ENCODE results near the gene CNTNAP2.

DNA sequence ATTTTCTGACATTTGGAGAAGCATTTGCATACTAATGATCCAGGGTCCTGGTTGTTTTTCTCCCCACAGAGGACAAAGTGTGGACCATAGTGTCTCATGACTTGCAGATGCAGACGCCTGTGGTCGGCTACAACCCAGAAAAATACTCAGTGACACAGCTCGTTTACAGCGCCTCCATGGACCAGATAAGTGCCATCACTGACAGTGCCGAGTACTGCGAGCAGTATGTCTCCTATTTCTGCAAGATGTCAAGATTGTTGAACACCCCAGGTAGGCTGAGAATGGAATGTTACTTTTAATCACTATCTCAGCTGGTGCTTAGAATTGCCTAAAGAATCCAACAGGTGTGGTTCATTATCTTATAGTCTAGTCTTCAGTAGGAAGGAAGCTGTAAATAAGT, 1522.4 kb downstream of the CNTNAP2 start:
- TF ChIP-seq, protein P1, sequence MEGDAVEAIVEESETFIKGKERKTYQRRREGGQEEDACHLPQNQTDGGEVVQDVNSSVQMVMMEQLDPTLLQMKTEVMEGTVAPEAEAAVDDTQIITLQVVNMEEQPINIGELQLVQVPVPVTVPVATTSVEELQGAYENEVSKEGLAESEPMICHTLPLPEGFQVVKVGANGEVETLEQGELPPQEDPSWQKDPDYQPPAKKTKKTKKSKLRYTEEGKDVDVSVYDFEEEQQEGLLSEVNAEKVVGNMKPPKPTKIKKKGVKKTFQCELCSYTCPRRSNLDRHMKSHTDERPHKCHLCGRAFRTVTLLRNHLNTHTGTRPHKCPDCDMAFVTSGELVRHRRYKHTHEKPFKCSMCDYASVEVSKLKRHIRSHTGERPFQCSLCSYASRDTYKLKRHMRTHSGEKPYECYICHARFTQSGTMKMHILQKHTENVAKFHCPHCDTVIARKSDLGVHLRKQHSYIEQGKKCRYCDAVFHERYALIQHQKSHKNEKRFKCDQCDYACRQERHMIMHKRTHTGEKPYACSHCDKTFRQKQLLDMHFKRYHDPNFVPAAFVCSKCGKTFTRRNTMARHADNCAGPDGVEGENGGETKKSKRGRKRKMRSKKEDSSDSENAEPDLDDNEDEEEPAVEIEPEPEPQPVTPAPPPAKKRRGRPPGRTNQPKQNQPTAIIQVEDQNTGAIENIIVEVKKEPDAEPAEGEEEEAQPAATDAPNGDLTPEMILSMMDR (IDR thresholded peaks at IDR 0.05), result no peak
- TF ChIP-seq POLR2A (IDR thresholded peaks at IDR 0.05) (no peak), EP300 (IDR thresholded peaks at IDR 0.05) (no peak)
